Activated T-helper 2 cell treated with anti-CD3 and anti-CD28 coated beads, Interferon-gamma antibody, Interleukin-2, Interleukin-4, amounts not matched to agents 10 μg/mL and 5 μg/mL and 100 μg/mL, durations not matched to agents 14 hours and 24 hours and 36 hours (primary cell): Measurements from ENCODE around the gene EXOG. TPM values are rescaled to one million over a fixed set of nuclear protein-coding genes. Genes with fewer than 3 reads are reported as not detected.

Source experiments
- DNase-seq: peaks from one replicate; pipeline ENCODE4 v3.0.0; 2021; ENCODE audit warnings: low spot score
- H3K27ac Mint-ChIP-seq: one replicate; pipeline ENCODE4 v1.8.0; 2021; ENCODE audit warnings: mixed read lengths
- H3K27me3 Mint-ChIP-seq: one replicate; pipeline ENCODE4 v1.8.0; 2021; ENCODE audit warnings: low read depth, mixed read lengths
- H3K36me3 Mint-ChIP-seq: one replicate; pipeline ENCODE4 v1.8.0; 2021; ENCODE audit warnings: low read depth, mixed read lengths
- H3K4me1 Mint-ChIP-seq: one replicate; pipeline ENCODE4 v1.8.0; 2021; ENCODE audit warnings: low read depth, mixed read lengths
- H3K4me3 Mint-ChIP-seq: one replicate; pipeline ENCODE4 v1.8.0; 2021; ENCODE audit warnings: low read depth, mild to moderate bottlenecking, moderate library complexity, mixed read lengths
- H3K9me3 Mint-ChIP-seq: one replicate; pipeline ENCODE4 v1.8.0; 2021; ENCODE audit warnings: mixed read lengths
- intact Hi-C: fragments of 100-400 bp; cut with micrococcal nuclease; formaldehyde crosslinking; loops from one replicate; pipeline ENCODE4 v1.15.1; 2023
- total RNA-seq: library from RNA; stranded (reverse); gene quantifications from 2 replicates; pipeline ENCODE4 v1.2.3, GENCODE V29; 2022

EXOG gene
- total RNA-seq, 1 donor from 2014 or later, result 13.7 TPM

GRCh38 chr3:38556640-38557358 lies 60.7 kb downstream of the EXOG start:
- intact Hi-C loops, result no loop called here
- Mint-ChIP-seq H3K27me3 (no peaks in the 10 kb centered on the region), H3K4me3 (no peak overlapping the region), H3K27ac (no peak overlapping the region), H3K4me1 (no peaks in the 10 kb centered on the region), H3K36me3 (no peaks in the 10 kb centered on the region), H3K9me3 (no peaks in the 10 kb centered on the region)
- DNase-seq, result no peak

GRCh38 chr3:38558864-38559263 lies 62.7 kb downstream of the EXOG start:
- H3K9me3 Mint-ChIP-seq, result no peaks in the 10 kb centered on the region
- DNase-seq, result no peak
- H3K27me3 Mint-ChIP-seq, result no peaks in the 10 kb centered on the region
- H3K4me3 Mint-ChIP-seq, result no peak overlapping the region
- intact Hi-C loops, result no loop called here
- H3K27ac Mint-ChIP-seq, result no peak overlapping the region
- no peaks in the 10 kb centered on the region for H3K4me1 Mint-ChIP-seq
- H3K36me3 Mint-ChIP-seq, result no peaks in the 10 kb centered on the region

- no peak overlapping the region for H3K27ac Mint-ChIP-seq
- no peaks in the 10 kb centered on the region for H3K9me3 Mint-ChIP-seq
- H3K27me3 Mint-ChIP-seq, result no peaks in the 10 kb centered on the region
- no peaks in the 10 kb centered on the region for H3K36me3 Mint-ChIP-seq
- intact Hi-C loops, result no loop called here
- H3K4me1 Mint-ChIP-seq, result no peaks in the 10 kb centered on the region
- no peak overlapping the region for H3K4me3 Mint-ChIP-seq
- DNase-seq, result no peak
These were observed 64.1 kb downstream of the EXOG start for GRCh38 chr3:38560284-38560683.

GRCh38 chr3:38560996-38561717 lies 65.0 kb downstream of the EXOG start:
- Mint-ChIP-seq H3K4me1 (no peaks in the 10 kb centered on the region), H3K27ac (no peak overlapping the region), H3K9me3 (no peaks in the 10 kb centered on the region), H3K4me3 (no peak overlapping the region), H3K36me3 (no peaks in the 10 kb centered on the region), H3K27me3 (no peaks in the 10 kb centered on the region)
- intact Hi-C loops, result no loop called here
- DNase-seq, result no peak

GRCh38 chr3:38561746-38562466 lies 65.8 kb downstream of the EXOG start:
- Mint-ChIP-seq H3K4me3 (no peak overlapping the region), H3K4me1 (no peaks in the 10 kb centered on the region), H3K36me3 (no peaks in the 10 kb centered on the region), H3K27me3 (no peaks in the 10 kb centered on the region), H3K9me3 (no peaks in the 10 kb centered on the region), H3K27ac (no peak overlapping the region)
- DNase-seq, result no peak
- intact Hi-C loops, result no loop called here

GRCh38 chr3:38562467-38562925 lies 66.4 kb downstream of the EXOG start:
- no peak for DNase-seq
- Mint-ChIP-seq H3K27ac (no peak overlapping the region), H3K4me3 (no peak overlapping the region), H3K27me3 (no peaks in the 10 kb centered on the region), H3K36me3 (no peaks in the 10 kb centered on the region), H3K9me3 (no peaks in the 10 kb centered on the region), H3K4me1 (no peaks in the 10 kb centered on the region)
- intact Hi-C loops, result no loop called here

- H3K9me3 Mint-ChIP-seq, result no peaks in the 10 kb centered on the region
- no peaks in the 10 kb centered on the region for H3K27me3 Mint-ChIP-seq
These were observed 67.1 kb downstream of the EXOG start for GRCh38 chr3:38563070-38563885.

GRCh38 chr3:38563886-38564270 lies 67.7 kb downstream of the EXOG start:
- intact Hi-C loops, result no loop called here
- no peaks in the 10 kb centered on the region for H3K27me3 Mint-ChIP-seq
- H3K4me1 Mint-ChIP-seq, result no peaks in the 10 kb centered on the region
- H3K36me3 Mint-ChIP-seq, result no peaks in the 10 kb centered on the region
- H3K4me3 Mint-ChIP-seq, result no peak overlapping the region
- no peaks in the 10 kb centered on the region for H3K9me3 Mint-ChIP-seq
- no peak for DNase-seq
- no peak overlapping the region for H3K27ac Mint-ChIP-seq

More at GRCh38 chr3:38563070-38563885, 67.1 kb downstream of the EXOG start:
- Mint-ChIP-seq H3K4me3 (no peak overlapping the region), H3K27ac (no peak overlapping the region), H3K36me3 (no peaks in the 10 kb centered on the region), H3K4me1 (no peaks in the 10 kb centered on the region)
- no peak for DNase-seq
- intact Hi-C loops, result no loop called here

GRCh38 chr3:38564631-38565338 lies 68.6 kb downstream of the EXOG start:
- no peak overlapping the region for H3K4me3 Mint-ChIP-seq
- no peak for DNase-seq
- H3K27ac Mint-ChIP-seq, result no peak overlapping the region
- intact Hi-C loops, result no loop called here
- no peaks in the 10 kb centered on the region for H3K27me3 Mint-ChIP-seq
- no peaks in the 10 kb centered on the region for H3K4me1 Mint-ChIP-seq
- no peaks in the 10 kb centered on the region for H3K9me3 Mint-ChIP-seq
- no peaks in the 10 kb centered on the region for H3K36me3 Mint-ChIP-seq

GRCh38 chr3:38565339-38566214 lies 69.4 kb downstream of the EXOG start:
- intact Hi-C loops, result no loop called here
- Mint-ChIP-seq H3K4me3 (no peak overlapping the region), H3K9me3 (no peaks in the 10 kb centered on the region), H3K27me3 (no peaks in the 10 kb centered on the region), H3K27ac (no peak overlapping the region), H3K4me1 (no peaks in the 10 kb centered on the region), H3K36me3 (no peaks in the 10 kb centered on the region)
- no peak for DNase-seq

- H3K4me1 Mint-ChIP-seq, result no peaks in the 10 kb centered on the region
These were observed 70.0 kb downstream of the EXOG start for GRCh38 chr3:38566215-38566528.

More at GRCh38 chr3:38566215-38566528, 70.0 kb downstream of the EXOG start:
- H3K9me3 Mint-ChIP-seq, result no peaks in the 10 kb centered on the region
- no peaks in the 10 kb centered on the region for H3K27me3 Mint-ChIP-seq
- H3K4me3 Mint-ChIP-seq, result no peak overlapping the region
- H3K27ac Mint-ChIP-seq, result no peak overlapping the region
- DNase-seq, result no peak
- no peaks in the 10 kb centered on the region for H3K36me3 Mint-ChIP-seq
- intact Hi-C loops, result no loop called here
